Ovary (tissue), 3 donors: ENCODE measurements around the gene TFE3.

Experiments used
- EP300 ChIP-seq: sonication (generic); formaldehyde crosslinking; IDR thresholded peaks from one replicate; pipeline ENCODE4 v1.6.1; 2017; ENCODE audit warnings: antibody characterized with exemption
- POLR2A ChIP-seq: fragments of 450-650 bp; IDR thresholded peaks from one replicate; pipeline ENCODE4 v1.6.1; 2017; ENCODE audit warnings: antibody characterized with exemption, mild to moderate bottlenecking, moderate library complexity
- TF ChIP-seq, protein P1 (sequence below), 3 donors: fragments of 450-650 bp in 2 of 3; fragments of 200-600 bp in 1 of 3; IDR thresholded peaks; one replicate each; pipeline versions ENCODE4 v1.5.1 to v1.8.0; 2016 to 2022; ENCODE audit warnings: antibody characterized with exemption in 3 of 3, mild to moderate bottlenecking in 1 of 3
- donor health status: DM: no; HTN: no; CAD: no.

DNA sequence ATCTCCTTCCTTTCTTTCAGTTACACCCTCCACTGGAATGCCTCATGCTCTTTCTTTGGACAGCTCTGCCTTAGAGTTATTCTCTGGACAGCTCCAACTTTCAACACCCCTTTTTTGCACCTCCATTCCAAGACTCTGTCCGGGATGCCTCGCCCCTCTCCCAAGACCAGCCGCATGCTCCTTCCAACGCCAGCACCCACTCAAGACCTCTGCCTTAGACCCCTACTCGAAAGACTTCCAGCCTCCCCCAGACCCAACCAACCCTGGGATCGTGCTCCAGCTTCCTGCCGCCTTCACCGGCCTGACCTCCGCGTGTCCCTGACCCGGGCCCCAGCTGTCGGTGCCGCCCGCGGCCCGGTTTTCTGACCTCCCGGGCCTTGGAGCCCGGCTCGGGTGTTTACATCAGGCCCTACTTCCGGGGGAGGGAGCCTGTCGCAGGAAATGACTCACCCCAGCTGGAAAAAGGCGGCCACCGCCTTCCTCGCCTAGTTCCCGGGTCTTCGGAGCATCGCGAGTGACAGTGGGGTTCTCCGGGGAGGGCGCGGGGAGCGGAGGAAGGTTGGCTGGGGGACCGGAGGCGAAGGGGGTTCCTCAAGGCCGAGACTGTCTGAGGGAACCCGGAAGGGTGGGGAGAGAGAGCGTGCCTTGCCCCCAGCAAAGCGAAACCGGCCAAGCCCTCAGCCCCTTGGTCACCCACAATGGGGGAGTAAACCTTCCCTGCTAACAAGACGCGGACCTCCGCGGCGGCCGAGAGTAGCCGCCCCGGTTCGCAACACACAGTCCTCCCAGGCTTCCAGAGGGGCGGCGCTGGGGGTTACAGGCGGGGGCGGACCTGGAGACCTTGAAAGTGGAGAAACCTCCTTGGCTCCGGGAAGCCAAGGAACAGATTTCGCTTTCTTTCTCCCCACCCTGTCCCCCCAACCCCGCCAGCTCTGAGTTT, 36.6 kb upstream of the TFE3 start, which contains the start of gene WDR45:
- TF ChIP-seq, protein P1, sequence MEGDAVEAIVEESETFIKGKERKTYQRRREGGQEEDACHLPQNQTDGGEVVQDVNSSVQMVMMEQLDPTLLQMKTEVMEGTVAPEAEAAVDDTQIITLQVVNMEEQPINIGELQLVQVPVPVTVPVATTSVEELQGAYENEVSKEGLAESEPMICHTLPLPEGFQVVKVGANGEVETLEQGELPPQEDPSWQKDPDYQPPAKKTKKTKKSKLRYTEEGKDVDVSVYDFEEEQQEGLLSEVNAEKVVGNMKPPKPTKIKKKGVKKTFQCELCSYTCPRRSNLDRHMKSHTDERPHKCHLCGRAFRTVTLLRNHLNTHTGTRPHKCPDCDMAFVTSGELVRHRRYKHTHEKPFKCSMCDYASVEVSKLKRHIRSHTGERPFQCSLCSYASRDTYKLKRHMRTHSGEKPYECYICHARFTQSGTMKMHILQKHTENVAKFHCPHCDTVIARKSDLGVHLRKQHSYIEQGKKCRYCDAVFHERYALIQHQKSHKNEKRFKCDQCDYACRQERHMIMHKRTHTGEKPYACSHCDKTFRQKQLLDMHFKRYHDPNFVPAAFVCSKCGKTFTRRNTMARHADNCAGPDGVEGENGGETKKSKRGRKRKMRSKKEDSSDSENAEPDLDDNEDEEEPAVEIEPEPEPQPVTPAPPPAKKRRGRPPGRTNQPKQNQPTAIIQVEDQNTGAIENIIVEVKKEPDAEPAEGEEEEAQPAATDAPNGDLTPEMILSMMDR (IDR thresholded peaks at IDR 0.05) = peak in 1 of 3 donors; percentile 11
- TF ChIP-seq EP300 = no peak
- peak; percentile 77 for TF ChIP-seq POLR2A
